ENCODE data around the gene CALML3. TPM values are rescaled to one million over a fixed set of nuclear protein-coding genes. Genes with fewer than 3 reads are reported as not detected.

The CALML3 gene
- total and polyA plus RNA-seq, 10 of the 15 experiments (the other 5 are each of a cell fraction or from before 2014, with no cell fraction given), result not detected

- no peak for ATAC-seq
- no peak overlapping the region for H2AFZ ChIP-seq (ENCODE audit: control insufficient read depth, low read depth, low read length)
- no peaks in the 10 kb centered on the region; a peak in 2 of 4 replicates for H3K27me3 ChIP-seq (replicated peaks in 1 of 2; ENCODE audit: control insufficient read depth in 2 of 2, insufficient read depth in 2 of 2, low read length in 1 of 2)
- ChIA-PET CTCF (no interaction called here), RAD21 (ENCODE audit: unreplicated experiment) (no interaction called here), POLR2A (no interaction called here), SMC1A (ENCODE audit: uncharacterized antibody, unreplicated experiment) (no interaction called here)
- H3K4me2 ChIP-seq (ENCODE audit: control insufficient read depth, insufficient read depth), result no peak overlapping the region
- BruUV-seq (replicated peaks), result no TSS peak
- no peaks in the 10 kb centered on the region for H3K36me3 ChIP-seq (ENCODE audit: control insufficient read depth in 2 of 2, insufficient read depth in 2 of 2, low read length in 1 of 2)
- no peak for DNase-seq (ENCODE audit: low read depth, low spot score)
- H3K9ac ChIP-seq (ENCODE audit: control insufficient read depth, insufficient read depth, low read length), result no peak overlapping the region
- H3K9me3 ChIP-seq (replicated peaks; ENCODE audit: control insufficient read depth, insufficient read depth, low read length), result peaks cover 3% of the 10 kb centered on the region; the same call in 2 of the 3 replicates
- no peaks in the 10 kb centered on the region for H4K20me1 ChIP-seq (ENCODE audit: control insufficient read depth, insufficient read depth)
- H3K4me3 ChIP-seq, result no peak overlapping the region
- TF ChIP-seq NRF1 (conservative IDR thresholded peaks at IDR 0.05; ENCODE audit: low read depth, low read length), result no peak
- TF ChIP-seq BCL3 (IDR thresholded peaks at IDR 0.05; ENCODE audit: borderline replicate concordance, insufficient read depth, low read depth, low read length, poor library complexity, severe bottlenecking), result peak; percentile 34
- in situ Hi-C loops (cut with MboI), result no loop called here
- FAIRE-seq, result no peak
- H3K27ac ChIP-seq (ENCODE audit: control insufficient read depth, insufficient read depth), result no peak overlapping the region
- intact Hi-C loops (cut with micrococcal nuclease; ENCODE audit: unreplicated experiment), result no loop called here
- WGBS (ENCODE audit: insufficient coverage, insufficient replicate concordance, low lambda C conversion rate, missing lambda C conversion rate), result 40% methylated on average over 6 of the region's 6 CpGs
- no peaks in the 10 kb centered on the region for H3K4me1 ChIP-seq (ENCODE audit: control insufficient read depth, insufficient read depth, low read length)
- H3K79me2 ChIP-seq (ENCODE audit: control insufficient read depth, insufficient read depth, low read length), result no peaks in the 10 kb centered on the region
These were observed 27.5 kb upstream of the CALML3 start for GRCh38 chr10:5497289-5497688.

GRCh38 chr10:5497948-5498730 is 26.6 kb upstream of the CALML3 start:
- RAD21 ChIA-PET (ENCODE audit: unreplicated experiment), result no interaction called here
- WGBS (ENCODE audit: insufficient coverage, insufficient replicate concordance, low lambda C conversion rate, missing lambda C conversion rate), result 59% methylated on average over 19 of the region's 19 CpGs
- FAIRE-seq, result no peak

More at GRCh38 chr10:5497948-5498730, 26.6 kb upstream of the CALML3 start:
- POLR2A ChIA-PET, result no interaction called here
- Histone ChIP-seq H3K9ac (ENCODE audit: control insufficient read depth, insufficient read depth, low read length) (no peak overlapping the region), H3K4me1 (ENCODE audit: control insufficient read depth, insufficient read depth, low read length) (no peaks in the 10 kb centered on the region), H3K4me2 (ENCODE audit: control insufficient read depth, insufficient read depth) (no peak overlapping the region), H4K20me1 (ENCODE audit: control insufficient read depth, insufficient read depth) (no peaks in the 10 kb centered on the region), H3K4me3 (no peak overlapping the region), H3K36me3 (ENCODE audit: control insufficient read depth in 2 of 2, insufficient read depth in 2 of 2, low read length in 1 of 2) (no peaks in the 10 kb centered on the region), H3K27me3 (replicated peaks in 1 of 2; ENCODE audit: control insufficient read depth in 2 of 2, insufficient read depth in 2 of 2, low read length in 1 of 2) (no peaks in the 10 kb centered on the region; a peak in 2 of 4 replicates), H2AFZ (ENCODE audit: control insufficient read depth, low read depth, low read length) (no peak overlapping the region), H3K27ac (ENCODE audit: control insufficient read depth, insufficient read depth) (no peak overlapping the region), H3K9me3 (replicated peaks; ENCODE audit: control insufficient read depth, insufficient read depth, low read length) (no peaks in the 10 kb centered on the region), H3K79me2 (ENCODE audit: control insufficient read depth, insufficient read depth, low read length) (no peaks in the 10 kb centered on the region)
- ATAC-seq (no peak), DNase-seq (ENCODE audit: low read depth, low spot score) (no peak)
- in situ Hi-C loops (cut with MboI), result no loop called here
- SMC1A ChIA-PET (ENCODE audit: uncharacterized antibody, unreplicated experiment), result no interaction called here
- CTCF ChIA-PET, result no interaction called here
- no peak for TF ChIP-seq RUNX3 (IDR thresholded peaks at IDR 0.05; ENCODE audit: low read length)
- no peak for TF ChIP-seq NFIC (IDR thresholded peaks at IDR 0.05; ENCODE audit: low read depth, low read length)
- BruUV-seq (replicated peaks), result no TSS peak
- intact Hi-C loops (cut with micrococcal nuclease; ENCODE audit: unreplicated experiment), result no loop called here

Measured in GM12878 (cell line).